Measurements from ENCODE around the gene ACSF3. TPM values are rescaled to one million over a fixed set of nuclear protein-coding genes. Genes with fewer than 3 reads are reported as not detected.

Gene ACSF3
- total RNA-seq, 1 experiment from 2014 or later, result 54.9 TPM

DNA sequence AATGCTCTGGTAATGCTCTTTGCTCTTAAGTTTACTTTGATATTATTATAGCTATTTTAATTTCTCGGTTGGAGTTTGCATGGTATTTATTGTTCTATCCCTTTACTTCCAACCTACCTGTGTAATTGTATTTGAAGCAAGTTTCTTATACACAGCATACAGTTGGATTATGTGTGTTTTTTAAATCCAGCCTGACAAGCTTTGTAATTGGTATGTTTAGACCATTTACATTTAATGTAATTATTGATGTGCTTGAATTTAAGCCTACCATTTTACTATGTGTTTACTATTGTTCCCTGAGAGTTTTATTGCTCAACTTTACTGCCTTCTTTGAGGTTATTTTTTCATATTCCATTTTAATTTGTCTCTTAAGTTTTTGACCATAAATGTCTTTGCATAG, 35.7 kb downstream of the ACSF3 start:
- Mint-ChIP-seq H3K9me3 (ENCODE audit: low read depth, unreplicated experiment) (no peaks in the 10 kb centered on the region), H3K4me3 (ENCODE audit: low read depth, unreplicated experiment) (no peak overlapping the region), H3K27ac (ENCODE audit: unreplicated experiment) (no peak overlapping the region), H3K36me3 (ENCODE audit: insufficient read depth, unreplicated experiment) (no peaks in the 10 kb centered on the region), H3K27me3 (ENCODE audit: unreplicated experiment) (no peaks in the 10 kb centered on the region), H3K4me1 (ENCODE audit: low read depth, unreplicated experiment) (no peaks in the 10 kb centered on the region)
- DNase-seq, result no peak
- BruUV-seq (replicated peaks), result no TSS peak
- CTCF ChIA-PET, result no interaction called here
- TF ChIP-seq, protein P1, sequence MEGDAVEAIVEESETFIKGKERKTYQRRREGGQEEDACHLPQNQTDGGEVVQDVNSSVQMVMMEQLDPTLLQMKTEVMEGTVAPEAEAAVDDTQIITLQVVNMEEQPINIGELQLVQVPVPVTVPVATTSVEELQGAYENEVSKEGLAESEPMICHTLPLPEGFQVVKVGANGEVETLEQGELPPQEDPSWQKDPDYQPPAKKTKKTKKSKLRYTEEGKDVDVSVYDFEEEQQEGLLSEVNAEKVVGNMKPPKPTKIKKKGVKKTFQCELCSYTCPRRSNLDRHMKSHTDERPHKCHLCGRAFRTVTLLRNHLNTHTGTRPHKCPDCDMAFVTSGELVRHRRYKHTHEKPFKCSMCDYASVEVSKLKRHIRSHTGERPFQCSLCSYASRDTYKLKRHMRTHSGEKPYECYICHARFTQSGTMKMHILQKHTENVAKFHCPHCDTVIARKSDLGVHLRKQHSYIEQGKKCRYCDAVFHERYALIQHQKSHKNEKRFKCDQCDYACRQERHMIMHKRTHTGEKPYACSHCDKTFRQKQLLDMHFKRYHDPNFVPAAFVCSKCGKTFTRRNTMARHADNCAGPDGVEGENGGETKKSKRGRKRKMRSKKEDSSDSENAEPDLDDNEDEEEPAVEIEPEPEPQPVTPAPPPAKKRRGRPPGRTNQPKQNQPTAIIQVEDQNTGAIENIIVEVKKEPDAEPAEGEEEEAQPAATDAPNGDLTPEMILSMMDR (IDR thresholded peaks at IDR 0.05; ENCODE audit: unreplicated experiment), result no peak
- intact Hi-C loops (cut with micrococcal nuclease; ENCODE audit: unreplicated experiment), result no loop called here

DNA sequence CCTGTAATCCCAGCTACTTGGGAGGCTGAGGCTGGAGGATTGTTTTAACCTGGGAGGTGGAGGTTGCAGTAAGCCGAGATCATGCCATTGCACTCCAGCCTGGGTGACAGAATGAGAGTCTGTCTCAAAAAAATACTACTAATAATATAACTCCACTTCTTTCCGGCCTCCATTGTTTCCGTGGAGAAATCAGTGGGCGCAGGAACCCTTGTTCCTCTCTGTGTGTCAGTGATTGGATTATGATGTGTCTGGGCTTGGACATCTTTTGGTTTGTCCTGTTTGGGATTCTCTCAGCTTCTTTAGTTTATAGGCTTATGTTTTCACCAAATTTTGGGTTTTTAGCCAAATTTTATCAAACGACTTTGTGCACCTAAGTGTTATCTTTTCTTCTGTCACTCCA, 36.8 kb downstream of the ACSF3 start:
- BruUV-seq (replicated peaks), result no TSS peak
- Mint-ChIP-seq H3K36me3 (ENCODE audit: insufficient read depth, unreplicated experiment) (peaks cover 5% of the 10 kb centered on the region), H3K4me1 (ENCODE audit: low read depth, unreplicated experiment) (no peaks in the 10 kb centered on the region), H3K9me3 (ENCODE audit: low read depth, unreplicated experiment) (no peaks in the 10 kb centered on the region), H3K27me3 (ENCODE audit: unreplicated experiment) (no peaks in the 10 kb centered on the region), H3K4me3 (ENCODE audit: low read depth, unreplicated experiment) (no peak overlapping the region), H3K27ac (ENCODE audit: unreplicated experiment) (no peak overlapping the region)
- DNase-seq, result no peak
- TF ChIP-seq, protein P1 (IDR thresholded peaks at IDR 0.05; ENCODE audit: unreplicated experiment), result no peak
- CTCF ChIA-PET, result no interaction called here
- intact Hi-C loops (cut with micrococcal nuclease; ENCODE audit: unreplicated experiment), result no loop called here

DNA sequence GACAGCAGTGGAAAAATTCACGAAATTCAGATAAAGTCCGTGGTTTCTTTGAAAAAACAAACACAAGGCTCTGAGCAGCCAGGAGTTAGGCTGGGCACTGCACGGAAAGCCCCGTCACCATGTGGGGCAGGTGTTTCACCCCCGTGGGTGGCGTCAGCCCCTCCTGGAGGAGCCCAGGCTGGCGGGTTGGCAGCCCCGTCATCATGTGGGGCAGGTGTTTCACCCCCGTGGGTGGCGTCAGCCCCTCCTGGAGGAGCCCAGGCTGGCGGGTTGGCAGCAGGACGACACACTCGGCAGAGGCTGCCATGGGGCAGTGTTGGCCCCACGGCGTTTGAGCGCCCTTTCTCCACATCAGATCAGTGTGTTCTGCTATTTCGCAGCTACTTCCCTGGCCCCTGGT, 38.1 kb downstream of the ACSF3 start:
- intact Hi-C loops (cut with micrococcal nuclease; ENCODE audit: unreplicated experiment), result no loop called here
- TF ChIP-seq, protein P1 (IDR thresholded peaks at IDR 0.05; ENCODE audit: unreplicated experiment), result no peak
- no peaks in the 10 kb centered on the region for H3K4me1 Mint-ChIP-seq (ENCODE audit: low read depth, unreplicated experiment)
- no peaks in the 10 kb centered on the region for H3K9me3 Mint-ChIP-seq (ENCODE audit: low read depth, unreplicated experiment)
- DNase-seq, result no peak
- BruUV-seq (replicated peaks), result no TSS peak
- peaks cover 5% of the 10 kb centered on the region for H3K36me3 Mint-ChIP-seq (ENCODE audit: insufficient read depth, unreplicated experiment)
- CTCF ChIA-PET, result interaction anchor here (0.5 kb wide), 1 partner anchor 23 kb away, joined by 3 read pairs; no protein-coding TSS in a partner anchor
- H3K4me3 Mint-ChIP-seq (ENCODE audit: low read depth, unreplicated experiment), result no peak overlapping the region
- no peaks in the 10 kb centered on the region for H3K27me3 Mint-ChIP-seq (ENCODE audit: unreplicated experiment)
- no peak overlapping the region for H3K27ac Mint-ChIP-seq (ENCODE audit: unreplicated experiment)

DNA sequence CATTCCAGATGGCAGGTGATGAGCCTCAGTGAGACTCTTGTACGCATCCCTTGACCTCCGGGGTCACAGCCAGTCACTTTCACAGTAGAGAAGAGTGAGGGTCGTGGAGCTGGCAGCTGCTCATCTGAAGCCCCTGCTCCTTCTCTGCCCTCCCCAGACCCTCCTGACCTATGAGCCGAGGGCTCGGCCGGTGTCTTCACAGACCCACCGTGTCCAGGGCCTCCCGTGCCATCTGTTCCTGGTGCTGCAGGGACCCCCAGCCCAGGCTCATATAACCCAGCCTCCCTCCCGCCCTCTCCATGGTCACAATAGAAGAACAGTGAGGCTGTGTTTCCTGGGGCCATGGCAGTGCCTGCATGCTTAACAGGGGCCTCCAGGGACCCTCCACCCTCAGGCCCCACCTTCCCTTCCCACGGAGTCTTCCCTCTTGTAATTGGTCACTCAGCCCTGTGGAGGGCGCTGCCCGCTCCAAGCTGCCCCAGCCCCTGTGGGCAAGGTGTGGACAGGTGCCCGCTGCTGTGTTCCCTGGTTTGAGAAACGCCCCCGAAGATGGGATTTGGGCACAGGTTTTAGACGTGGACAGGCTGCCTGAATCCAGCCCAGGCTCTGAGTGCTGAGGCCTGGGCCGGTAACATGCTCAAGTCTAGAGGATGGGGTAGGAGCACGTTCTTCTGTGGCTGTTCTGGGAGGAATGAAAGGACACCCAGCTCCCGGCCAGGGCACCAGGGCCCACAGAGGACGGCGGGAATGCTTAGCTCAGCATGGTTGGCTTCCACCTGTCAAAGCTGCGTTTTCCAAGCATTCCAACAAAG, 38.7 kb downstream of the ACSF3 start:
- intact Hi-C loops (cut with micrococcal nuclease; ENCODE audit: unreplicated experiment), result no loop called here
- H3K9me3 Mint-ChIP-seq (ENCODE audit: low read depth, unreplicated experiment), result no peaks in the 10 kb centered on the region
- H3K4me3 Mint-ChIP-seq (ENCODE audit: low read depth, unreplicated experiment), result no peak overlapping the region
- CTCF ChIA-PET, result interaction anchor here (0.5 kb wide), 1 partner anchor 23 kb away, joined by 3 read pairs; no protein-coding TSS in a partner anchor
- H3K27me3 Mint-ChIP-seq (ENCODE audit: unreplicated experiment), result no peaks in the 10 kb centered on the region
- H3K36me3 Mint-ChIP-seq (ENCODE audit: insufficient read depth, unreplicated experiment), result peaks cover 5% of the 10 kb centered on the region
- BruUV-seq (replicated peaks), result no TSS peak
- TF ChIP-seq, protein P1 (IDR thresholded peaks at IDR 0.05; ENCODE audit: unreplicated experiment), result no peak
- DNase-seq, result no peak
- H3K27ac Mint-ChIP-seq (ENCODE audit: unreplicated experiment), result no peak overlapping the region
- no peaks in the 10 kb centered on the region for H3K4me1 Mint-ChIP-seq (ENCODE audit: low read depth, unreplicated experiment)

Data from Calu3 (cell line).